Keratinocyte (primary cell): ENCODE results near the gene VSIR.

Source experiments
- CTCF ChIP-seq, 3 experiments: IDR thresholded peaks in 1 of 3; conservative IDR thresholded peaks in 1 of 3; optimal IDR thresholded peaks in 1 of 3; 2 replicates in 2 of 3; 3 replicates in 1 of 3; pipeline versions ENCODE3 to v1.5.1; 2011; ENCODE audit warnings: low read length in 3 of 3, mild to moderate bottlenecking in 3 of 3, moderate library complexity in 2 of 3, control low read depth in 1 of 3, inconsistent platforms in 1 of 3; ENCODE audit not compliant: insufficient read depth in 2 of 3; ENCODE audit errors: extremely low read depth in 1 of 3
- EZH2 ChIP-seq: IDR thresholded peaks from one replicate; pipeline ENCODE4 v1.6.1; 2012; ENCODE audit warnings: inconsistent platforms, mild to moderate bottlenecking, low read length, moderate library complexity

GRCh38 chr10:71756311-71757191 is 16.8 kb downstream of the VSIR start:
- TF ChIP-seq CTCF (optimal IDR thresholded peaks at IDR 0.05 in 1 of 3, IDR thresholded peaks at IDR 0.05 in 1 of 3, conservative IDR thresholded peaks at IDR 0.05 in 1 of 3; ENCODE audit: extremely low read depth in 1 of 3, insufficient read depth in 2 of 3, low read length in 3 of 3): no peak
- no peak for TF ChIP-seq EZH2
